Activated B cell treated with CpG ODN at 0.5 μM for 24 hours (primary cell): ENCODE measurements around the gene TRPV6. TPM values are rescaled to one million over a fixed set of nuclear protein-coding genes. Genes with fewer than 3 reads are reported as not detected.

ENCODE experiments used
- ATAC-seq: fragments of 200-7000 bp; cut with Tn5 transposase; one replicate; pipeline ENCODE4 v1.10.0; 2021; ENCODE audit warnings: low read depth, mild to moderate bottlenecking, moderate library complexity
- CTCF ChIA-PET: fragments of 350-600 bp; sonication (Branson Sonifier 250); formaldehyde crosslinking; loops from one replicate; lab custom pipeline; 2021; ENCODE audit warnings: antibody characterized with exemption; lab: Charles Lee
- POLR2A ChIA-PET: fragments of 350-600 bp; sonication (Branson Sonifier 250); formaldehyde crosslinking; loops from one replicate; lab custom pipeline; 2021; ENCODE audit warnings: antibody characterized with exemption; lab: Charles Lee
- DNase-seq: peaks from one replicate; pipeline ENCODE4 v3.0.0; 2022
- H3K27ac Mint-ChIP-seq: one replicate; pipeline ENCODE4 v1.8.0; 2020; ENCODE audit warnings: mixed read lengths
- H3K27me3 Mint-ChIP-seq: one replicate; pipeline ENCODE4 v1.8.0; 2021; ENCODE audit warnings: mixed read lengths
- H3K36me3 Mint-ChIP-seq: one replicate; pipeline ENCODE4 v1.8.0; 2021; ENCODE audit warnings: low read depth, mixed read lengths
- H3K4me1 Mint-ChIP-seq: one replicate; pipeline ENCODE4 v1.8.0; 2021; ENCODE audit warnings: mixed read lengths
- H3K4me3 Mint-ChIP-seq: one replicate; pipeline ENCODE4 v1.8.0; 2020; ENCODE audit warnings: mild to moderate bottlenecking, mixed read lengths
- H3K9me3 Mint-ChIP-seq: one replicate; pipeline ENCODE4 v1.8.0; 2020; ENCODE audit warnings: mixed read lengths
- intact Hi-C: fragments of 100-400 bp; cut with micrococcal nuclease; formaldehyde crosslinking; loops from one replicate; pipeline ENCODE4 v1.15.1; 2024
- total RNA-seq: library from RNA; stranded (reverse); gene quantifications from 2 replicates; pipeline ENCODE4 v1.2.3, GENCODE V29; 2022
- TF ChIP-seq, protein P1 (sequence below): fragments of 200-600 bp; IDR thresholded peaks from one replicate; pipeline ENCODE4 v1.8.0; 2022; ENCODE audit warnings: antibody characterized with exemption, mild to moderate bottlenecking

Gene TRPV6
- total RNA-seq, 1 donor from 2014 or later = not detected

DNA sequence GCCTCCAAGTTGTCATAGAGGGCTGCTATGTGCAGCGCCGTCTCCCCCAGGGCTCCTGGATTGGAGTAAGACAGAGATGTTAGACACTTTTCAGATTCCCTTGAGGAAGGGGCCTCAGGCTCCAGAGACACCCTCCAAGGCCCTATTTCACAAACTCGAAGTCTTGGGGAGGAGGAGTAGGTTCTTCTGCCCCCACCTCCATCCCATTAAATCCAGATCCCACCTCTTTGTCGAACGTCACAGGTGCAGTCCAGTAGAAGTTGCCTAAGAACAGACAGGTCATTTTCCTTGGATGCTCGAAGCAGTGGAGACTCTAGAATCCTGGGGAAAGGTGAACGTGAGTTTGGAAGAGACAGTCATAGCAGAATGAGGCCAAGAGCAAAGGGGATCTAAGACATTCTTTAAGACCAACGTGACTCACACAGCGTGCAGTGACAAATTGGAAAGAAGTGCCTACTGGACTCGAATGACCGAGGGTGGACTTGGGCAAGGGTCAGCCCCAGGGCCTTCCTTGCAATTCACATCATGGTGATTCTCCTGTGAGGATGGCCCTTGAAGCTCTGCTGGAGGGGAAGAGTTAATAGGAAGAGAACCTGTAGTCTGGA, 44.7 kb upstream of the TRPV6 start:
- peaks cover 9% of the 10 kb centered on the region for H3K27me3 Mint-ChIP-seq
- ChIA-PET POLR2A (no interaction called here), CTCF (no interaction called here)
- no peak for DNase-seq
- intact Hi-C loops = no loop called here
- no peak overlapping the region for H3K27ac Mint-ChIP-seq
- no peak for ATAC-seq
- peaks cover 25% of the 10 kb centered on the region for H3K4me1 Mint-ChIP-seq
- H3K9me3 Mint-ChIP-seq = peaks cover 2% of the 10 kb centered on the region
- no peaks in the 10 kb centered on the region for H3K36me3 Mint-ChIP-seq
- TF ChIP-seq, protein P1, sequence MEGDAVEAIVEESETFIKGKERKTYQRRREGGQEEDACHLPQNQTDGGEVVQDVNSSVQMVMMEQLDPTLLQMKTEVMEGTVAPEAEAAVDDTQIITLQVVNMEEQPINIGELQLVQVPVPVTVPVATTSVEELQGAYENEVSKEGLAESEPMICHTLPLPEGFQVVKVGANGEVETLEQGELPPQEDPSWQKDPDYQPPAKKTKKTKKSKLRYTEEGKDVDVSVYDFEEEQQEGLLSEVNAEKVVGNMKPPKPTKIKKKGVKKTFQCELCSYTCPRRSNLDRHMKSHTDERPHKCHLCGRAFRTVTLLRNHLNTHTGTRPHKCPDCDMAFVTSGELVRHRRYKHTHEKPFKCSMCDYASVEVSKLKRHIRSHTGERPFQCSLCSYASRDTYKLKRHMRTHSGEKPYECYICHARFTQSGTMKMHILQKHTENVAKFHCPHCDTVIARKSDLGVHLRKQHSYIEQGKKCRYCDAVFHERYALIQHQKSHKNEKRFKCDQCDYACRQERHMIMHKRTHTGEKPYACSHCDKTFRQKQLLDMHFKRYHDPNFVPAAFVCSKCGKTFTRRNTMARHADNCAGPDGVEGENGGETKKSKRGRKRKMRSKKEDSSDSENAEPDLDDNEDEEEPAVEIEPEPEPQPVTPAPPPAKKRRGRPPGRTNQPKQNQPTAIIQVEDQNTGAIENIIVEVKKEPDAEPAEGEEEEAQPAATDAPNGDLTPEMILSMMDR = no peak
- H3K4me3 Mint-ChIP-seq = no peak overlapping the region

DNA sequence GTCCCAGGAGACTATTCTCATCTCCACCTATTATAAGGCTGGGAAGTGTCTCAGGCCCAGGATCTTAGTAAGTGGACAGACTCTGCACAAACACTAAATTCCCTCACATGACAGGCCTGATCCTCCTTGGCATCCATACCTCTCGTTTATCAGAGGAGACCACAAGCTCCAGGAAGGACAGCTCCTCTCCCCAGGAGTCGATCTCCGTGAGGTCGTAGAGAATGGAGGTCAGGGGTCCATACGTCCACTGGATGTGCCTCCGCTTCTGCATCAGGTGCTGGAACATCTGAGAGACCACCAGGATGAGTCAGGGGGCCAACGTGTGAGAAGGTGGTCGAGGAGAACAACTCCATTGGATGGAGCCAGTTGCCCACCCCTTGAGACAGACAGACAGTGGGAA, 42.4 kb upstream of the TRPV6 start:
- intact Hi-C loops = no loop called here
- Mint-ChIP-seq H3K27ac (no peak overlapping the region), H3K4me1 (peaks cover 25% of the 10 kb centered on the region), H3K4me3 (no peak overlapping the region), H3K27me3 (peaks cover 4% of the 10 kb centered on the region), H3K9me3 (peaks cover 2% of the 10 kb centered on the region), H3K36me3 (no peaks in the 10 kb centered on the region)
- TF ChIP-seq, protein P1 = no peak
- ChIA-PET CTCF (interaction anchor here (2.9 kb wide), 1 partner anchor 287 kb away, joined by 7 read pairs; no protein-coding TSS in a partner anchor), POLR2A (no interaction called here)
- DNase-seq (no peak), ATAC-seq (no peak)

DNA sequence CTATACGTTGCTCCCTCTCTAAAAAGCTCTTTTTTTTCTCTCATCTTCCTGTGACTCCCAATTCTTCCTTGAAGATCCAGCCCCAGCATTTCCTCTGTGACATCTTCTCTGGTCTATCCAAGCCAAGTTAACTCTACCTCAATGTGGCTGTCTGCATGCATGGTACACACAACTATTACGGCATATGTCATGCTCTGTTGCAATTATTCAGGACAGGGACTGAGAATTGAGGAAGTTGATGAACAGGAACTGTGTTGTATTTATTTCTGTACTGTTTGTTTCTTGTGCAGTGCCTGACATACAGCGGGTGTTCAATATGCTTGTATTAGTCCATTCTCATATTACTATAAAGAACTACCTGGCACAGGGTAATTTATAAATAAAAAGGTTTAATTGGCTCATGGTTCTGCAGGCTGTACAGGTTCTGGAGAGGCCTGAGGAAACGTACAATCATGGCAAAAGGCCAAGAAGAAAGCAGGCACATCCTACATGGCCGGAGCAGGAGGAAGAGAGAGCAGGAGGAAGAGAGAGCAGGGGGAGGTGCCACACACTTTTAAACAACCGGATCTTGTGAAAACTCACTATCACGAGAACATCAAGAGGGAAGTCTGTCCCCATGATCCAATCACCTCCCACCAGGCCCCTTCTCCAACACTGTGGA, 41.7 kb upstream of the TRPV6 start:
- POLR2A ChIA-PET = no interaction called here
- Mint-ChIP-seq H3K36me3 (no peaks in the 10 kb centered on the region), H3K4me3 (peak overlapping the region; percentile 24), H3K9me3 (peaks cover 2% of the 10 kb centered on the region), H3K27ac (peak overlapping the region; percentile 31), H3K4me1 (peaks cover 25% of the 10 kb centered on the region), H3K27me3 (peaks cover 1% of the 10 kb centered on the region)
- CTCF ChIA-PET = interaction anchor here (2.9 kb wide), 1 partner anchor 288 kb away, joined by 7 read pairs; no protein-coding TSS in a partner anchor
- intact Hi-C loops = no loop called here
- no peak for DNase-seq
- peak; percentile 49 for ATAC-seq
- TF ChIP-seq, protein P1 = no peak

DNA sequence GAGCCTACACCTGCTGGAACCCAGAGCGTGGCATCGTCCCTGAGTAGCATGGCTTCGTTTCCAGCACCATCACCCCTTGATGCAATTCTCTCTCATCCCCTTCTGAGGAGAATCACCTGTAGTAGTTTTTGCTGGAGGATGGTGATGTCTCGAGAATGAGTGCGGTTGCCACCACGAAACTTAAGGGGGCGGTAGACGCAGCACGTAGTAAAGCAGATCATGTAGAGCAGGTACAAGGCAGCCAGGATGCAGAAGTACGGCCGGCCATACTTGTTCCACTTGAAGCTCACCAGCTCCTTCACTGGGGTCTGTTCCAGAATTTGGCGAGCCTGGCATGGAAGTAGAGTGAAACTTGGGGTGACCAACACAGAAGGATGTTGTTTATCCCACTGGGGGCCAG, 39.9 kb upstream of the TRPV6 start:
- Mint-ChIP-seq H3K27me3 (peaks cover 1% of the 10 kb centered on the region), H3K27ac (no peak overlapping the region), H3K4me1 (peaks cover 25% of the 10 kb centered on the region), H3K9me3 (peaks cover 2% of the 10 kb centered on the region), H3K36me3 (no peaks in the 10 kb centered on the region), H3K4me3 (no peak overlapping the region)
- TF ChIP-seq, protein P1 = no peak
- intact Hi-C loops = no loop called here
- POLR2A ChIA-PET = no interaction called here
- ATAC-seq = no peak
- CTCF ChIA-PET = interaction anchor here (0.9 kb wide), 1 partner anchor 290 kb away, joined by 4 read pairs; no protein-coding TSS in a partner anchor
- no peak for DNase-seq

DNA sequence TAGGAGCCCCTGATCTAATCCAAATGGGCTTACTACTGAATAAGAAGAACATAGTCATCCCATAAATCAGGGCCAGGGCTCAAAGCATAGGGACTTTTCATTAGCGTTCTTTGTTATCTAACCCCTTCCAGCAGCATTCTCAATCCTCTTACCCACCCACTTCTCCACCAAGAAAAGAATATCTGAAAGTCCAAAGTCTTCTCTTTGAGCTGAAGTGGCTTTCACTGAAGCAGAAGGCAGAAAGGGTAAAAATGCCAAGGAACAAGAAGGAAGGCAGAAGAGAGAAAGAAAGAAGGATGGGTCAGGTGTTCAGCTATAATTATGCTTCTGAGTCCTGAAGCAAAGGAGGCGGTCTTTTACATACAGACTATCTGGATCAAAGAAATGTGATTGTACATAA, 37.8 kb upstream of the TRPV6 start:
- H3K4me3 Mint-ChIP-seq = no peak overlapping the region
- intact Hi-C loops = no loop called here

More for the DNA sequence above, 37.8 kb upstream of the TRPV6 start:
- Mint-ChIP-seq H3K36me3 (no peaks in the 10 kb centered on the region), H3K27me3 (peaks cover 4% of the 10 kb centered on the region), H3K9me3 (peaks cover 2% of the 10 kb centered on the region), H3K4me1 (peaks cover 25% of the 10 kb centered on the region), H3K27ac (no peak overlapping the region)
- POLR2A ChIA-PET = no interaction called here
- DNase-seq = no peak
- TF ChIP-seq, protein P1 = no peak
- CTCF ChIA-PET = interaction anchor here (1.6 to 1.9 kb wide), 2 partner anchors 14 to 292 kb away, joined by 5 to 6 read pairs; no protein-coding TSS in a partner anchor
- ATAC-seq = no peak
